Measurements from ENCODE around the gene WDFY2. TPM values are rescaled to one million over a fixed set of nuclear protein-coding genes. Genes with fewer than 3 reads are reported as not detected.
A peak's percentile ranks its signal among the peaks of the same experiment; 100 is the strongest.

Gene WDFY2
- total and polyA plus RNA-seq, 4 donors: 3.4 to 10.5 (median 5.8) TPM

DNA sequence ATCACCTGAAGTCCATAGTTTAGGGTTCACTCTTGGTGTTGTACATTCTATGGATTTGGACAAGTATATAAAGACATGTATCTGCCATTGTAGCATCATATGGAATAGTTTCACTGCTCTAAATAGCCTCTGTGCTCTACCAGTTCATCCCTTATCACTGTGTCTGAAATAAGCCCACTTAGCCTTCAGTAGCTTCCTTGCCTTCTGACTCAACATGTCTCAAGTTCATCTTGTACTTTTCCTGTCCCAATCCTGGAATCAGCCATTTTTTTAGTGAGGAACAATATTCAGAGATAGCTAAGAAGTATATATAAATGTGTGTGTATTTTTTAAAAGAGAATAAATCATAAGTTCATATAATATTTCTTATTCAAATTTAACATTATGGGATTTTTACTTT, 140.5 kb downstream of the WDFY2 start:
- no peaks in the 10 kb centered on the region for H3K36me3 ChIP-seq (ENCODE audit: control insufficient read depth in 4 of 4, insufficient read depth in 3 of 4, low read depth in 1 of 4, low read length in 3 of 4)
- DNase-seq (ENCODE audit: low spot score): no peak
- H3K9ac ChIP-seq (ENCODE audit: low read depth in 1 of 2, low read length in 2 of 2): no peak overlapping the region
- no peak for TF ChIP-seq HNF4A (conservative IDR thresholded peaks at IDR 0.05)
- TF ChIP-seq EGR1 (IDR thresholded peaks at IDR 0.05; ENCODE audit: low read depth in 2 of 2): no peak
- TF ChIP-seq FOXA1 (IDR thresholded peaks at IDR 0.05): no peak
- TF ChIP-seq, protein P1, sequence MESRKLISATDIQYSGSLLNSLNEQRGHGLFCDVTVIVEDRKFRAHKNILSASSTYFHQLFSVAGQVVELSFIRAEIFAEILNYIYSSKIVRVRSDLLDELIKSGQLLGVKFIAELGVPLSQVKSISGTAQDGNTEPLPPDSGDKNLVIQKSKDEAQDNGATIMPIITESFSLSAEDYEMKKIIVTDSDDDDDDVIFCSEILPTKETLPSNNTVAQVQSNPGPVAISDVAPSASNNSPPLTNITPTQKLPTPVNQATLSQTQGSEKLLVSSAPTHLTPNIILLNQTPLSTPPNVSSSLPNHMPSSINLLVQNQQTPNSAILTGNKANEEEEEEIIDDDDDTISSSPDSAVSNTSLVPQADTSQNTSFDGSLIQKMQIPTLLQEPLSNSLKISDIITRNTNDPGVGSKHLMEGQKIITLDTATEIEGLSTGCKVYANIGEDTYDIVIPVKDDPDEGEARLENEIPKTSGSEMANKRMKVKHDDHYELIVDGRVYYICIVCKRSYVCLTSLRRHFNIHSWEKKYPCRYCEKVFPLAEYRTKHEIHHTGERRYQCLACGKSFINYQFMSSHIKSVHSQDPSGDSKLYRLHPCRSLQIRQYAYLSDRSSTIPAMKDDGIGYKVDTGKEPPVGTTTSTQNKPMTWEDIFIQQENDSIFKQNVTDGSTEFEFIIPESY (IDR thresholded peaks at IDR 0.05): no peak
- no peak for TF ChIP-seq HNF4G (IDR thresholded peaks at IDR 0.05)
- TF ChIP-seq TAF1 (conservative IDR thresholded peaks at IDR 0.05): no peak
- TF ChIP-seq, protein P2, sequence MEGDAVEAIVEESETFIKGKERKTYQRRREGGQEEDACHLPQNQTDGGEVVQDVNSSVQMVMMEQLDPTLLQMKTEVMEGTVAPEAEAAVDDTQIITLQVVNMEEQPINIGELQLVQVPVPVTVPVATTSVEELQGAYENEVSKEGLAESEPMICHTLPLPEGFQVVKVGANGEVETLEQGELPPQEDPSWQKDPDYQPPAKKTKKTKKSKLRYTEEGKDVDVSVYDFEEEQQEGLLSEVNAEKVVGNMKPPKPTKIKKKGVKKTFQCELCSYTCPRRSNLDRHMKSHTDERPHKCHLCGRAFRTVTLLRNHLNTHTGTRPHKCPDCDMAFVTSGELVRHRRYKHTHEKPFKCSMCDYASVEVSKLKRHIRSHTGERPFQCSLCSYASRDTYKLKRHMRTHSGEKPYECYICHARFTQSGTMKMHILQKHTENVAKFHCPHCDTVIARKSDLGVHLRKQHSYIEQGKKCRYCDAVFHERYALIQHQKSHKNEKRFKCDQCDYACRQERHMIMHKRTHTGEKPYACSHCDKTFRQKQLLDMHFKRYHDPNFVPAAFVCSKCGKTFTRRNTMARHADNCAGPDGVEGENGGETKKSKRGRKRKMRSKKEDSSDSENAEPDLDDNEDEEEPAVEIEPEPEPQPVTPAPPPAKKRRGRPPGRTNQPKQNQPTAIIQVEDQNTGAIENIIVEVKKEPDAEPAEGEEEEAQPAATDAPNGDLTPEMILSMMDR (IDR thresholded peaks at IDR 0.05; ENCODE audit: low read depth, low read length, missing input control): no peak
- TF ChIP-seq YY1 (IDR thresholded peaks at IDR 0.05): no peak
- TF ChIP-seq RAD21 (IDR thresholded peaks at IDR 0.05): no peak
- TF ChIP-seq FOXA2 (IDR thresholded peaks at IDR 0.05): no peak
- no peak for TF ChIP-seq GABPA (IDR thresholded peaks at IDR 0.05 in 1 of 2, conservative IDR thresholded peaks at IDR 0.05 in 1 of 2)
- TF ChIP-seq RXRA (IDR thresholded peaks at IDR 0.05): no peak
- H3K4me3 ChIP-seq (ENCODE audit: low read depth in 1 of 3, low read length in 3 of 3): no peak overlapping the region
- H3K27me3 ChIP-seq (ENCODE audit: control insufficient read depth in 4 of 4, insufficient read depth in 4 of 4, low read length in 3 of 4): no peaks in the 10 kb centered on the region
- H3K9me3 ChIP-seq (ENCODE audit: control insufficient read depth in 4 of 4, low read length in 3 of 4): no peaks in the 10 kb centered on the region
- no peak overlapping the region for H3K27ac ChIP-seq (ENCODE audit: low read depth in 1 of 2, low read length in 2 of 2)
- H3K4me1 ChIP-seq (ENCODE audit: control insufficient read depth in 4 of 4, insufficient read depth in 4 of 4, low read length in 3 of 4): peaks cover 5 to 21% (median 12%) of the 10 kb centered on the region in 4 donors

DNA sequence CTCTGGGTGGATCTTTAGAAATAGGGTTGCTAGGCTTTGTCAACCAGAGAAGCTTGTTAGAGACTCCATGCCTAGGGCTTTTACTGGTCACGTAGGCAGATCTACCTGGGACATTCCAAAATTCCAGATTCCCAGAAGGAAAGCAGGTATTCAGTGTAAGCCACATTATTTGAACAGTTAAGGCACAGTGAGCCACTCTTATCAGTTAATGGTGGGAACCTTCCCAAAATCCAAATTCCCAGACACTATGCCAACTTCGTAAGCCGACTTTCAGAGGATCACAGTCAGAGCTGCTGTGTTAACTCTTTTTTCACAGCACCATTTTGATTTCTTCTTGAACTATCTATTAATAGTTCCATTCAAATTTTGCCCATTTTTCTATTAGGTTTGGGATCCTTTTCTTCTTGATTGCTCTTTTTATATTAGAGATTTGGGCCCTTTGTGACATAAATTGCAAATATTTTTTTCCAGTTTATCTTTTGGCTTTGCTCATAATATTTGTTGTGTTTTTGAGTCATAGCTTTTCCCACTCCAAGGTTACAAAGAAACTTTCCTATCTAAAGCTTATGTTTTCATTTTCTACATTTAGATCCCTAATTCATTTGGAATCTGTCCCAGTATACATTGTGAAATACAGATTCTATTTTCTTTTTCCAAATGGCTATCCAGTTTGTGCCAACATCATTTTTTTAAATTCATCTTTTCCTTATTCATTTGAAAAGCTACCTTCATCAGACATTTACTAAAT, 142.4 kb downstream of the WDFY2 start:
- Histone ChIP-seq H3K9me3 (ENCODE audit: control insufficient read depth in 4 of 4, low read length in 3 of 4) (no peaks in the 10 kb centered on the region), H3K27me3 (ENCODE audit: control insufficient read depth in 4 of 4, insufficient read depth in 4 of 4, low read length in 3 of 4) (no peaks in the 10 kb centered on the region), H3K4me1 (ENCODE audit: control insufficient read depth in 4 of 4, insufficient read depth in 4 of 4, low read length in 3 of 4) (peaks cover 6 to 25% (median 16%) of the 10 kb centered on the region in 4 donors), H3K9ac (ENCODE audit: low read depth in 1 of 2, low read length in 2 of 2) (no peak overlapping the region), H3K27ac (ENCODE audit: low read depth in 1 of 2, low read length in 2 of 2) (peak overlapping the region; percentile 22 to 68), H3K4me3 (ENCODE audit: low read depth in 1 of 3, low read length in 3 of 3) (no peak overlapping the region), H3K36me3 (ENCODE audit: control insufficient read depth in 4 of 4, insufficient read depth in 3 of 4, low read depth in 1 of 4, low read length in 3 of 4) (no peaks in the 10 kb centered on the region)
- 30% methylated on average over 3 of the region's 3 CpGs for WGBS
- DNase-seq (ENCODE audit: low spot score): no peak
- TF ChIP-seq GABPA (IDR thresholded peaks at IDR 0.05 in 1 of 2, conservative IDR thresholded peaks at IDR 0.05 in 1 of 2) (no peak), REST (IDR thresholded peaks at IDR 0.05) (no peak), NR2F2 (IDR thresholded peaks at IDR 0.05) (no peak), RAD21 (IDR thresholded peaks at IDR 0.05) (peak; percentile 33 to 43), JUND (IDR thresholded peaks at IDR 0.05) (peak; percentile 34 to 45), HNF4A (conservative IDR thresholded peaks at IDR 0.05) (peak; percentile 22 to 56), EGR1 (IDR thresholded peaks at IDR 0.05; ENCODE audit: low read depth in 2 of 2) (no peak), YY1 (IDR thresholded peaks at IDR 0.05) (peak; percentile 90), MAX (IDR thresholded peaks at IDR 0.05) (no peak), FOXA2 (IDR thresholded peaks at IDR 0.05) (no peak), HNF4G (IDR thresholded peaks at IDR 0.05) (no peak), RXRA (IDR thresholded peaks at IDR 0.05) (peak in 1 of 2 donors; percentile 60), TAF1 (conservative IDR thresholded peaks at IDR 0.05) (no peak), SP1 (IDR thresholded peaks at IDR 0.05) (no peak), FOXA1 (IDR thresholded peaks at IDR 0.05) (no peak)
- TF ChIP-seq, protein P3, sequence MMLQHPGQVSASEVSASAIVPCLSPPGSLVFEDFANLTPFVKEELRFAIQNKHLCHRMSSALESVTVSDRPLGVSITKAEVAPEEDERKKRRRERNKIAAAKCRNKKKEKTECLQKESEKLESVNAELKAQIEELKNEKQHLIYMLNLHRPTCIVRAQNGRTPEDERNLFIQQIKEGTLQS (IDR thresholded peaks at IDR 0.05): no peak
- TF ChIP-seq, protein P1 (IDR thresholded peaks at IDR 0.05): no peak
- TF ChIP-seq, protein P2 (IDR thresholded peaks at IDR 0.05; ENCODE audit: low read depth, low read length, missing input control): no peak
